ENCODE data around the gene SHFL.

The SHFL gene

DNA sequence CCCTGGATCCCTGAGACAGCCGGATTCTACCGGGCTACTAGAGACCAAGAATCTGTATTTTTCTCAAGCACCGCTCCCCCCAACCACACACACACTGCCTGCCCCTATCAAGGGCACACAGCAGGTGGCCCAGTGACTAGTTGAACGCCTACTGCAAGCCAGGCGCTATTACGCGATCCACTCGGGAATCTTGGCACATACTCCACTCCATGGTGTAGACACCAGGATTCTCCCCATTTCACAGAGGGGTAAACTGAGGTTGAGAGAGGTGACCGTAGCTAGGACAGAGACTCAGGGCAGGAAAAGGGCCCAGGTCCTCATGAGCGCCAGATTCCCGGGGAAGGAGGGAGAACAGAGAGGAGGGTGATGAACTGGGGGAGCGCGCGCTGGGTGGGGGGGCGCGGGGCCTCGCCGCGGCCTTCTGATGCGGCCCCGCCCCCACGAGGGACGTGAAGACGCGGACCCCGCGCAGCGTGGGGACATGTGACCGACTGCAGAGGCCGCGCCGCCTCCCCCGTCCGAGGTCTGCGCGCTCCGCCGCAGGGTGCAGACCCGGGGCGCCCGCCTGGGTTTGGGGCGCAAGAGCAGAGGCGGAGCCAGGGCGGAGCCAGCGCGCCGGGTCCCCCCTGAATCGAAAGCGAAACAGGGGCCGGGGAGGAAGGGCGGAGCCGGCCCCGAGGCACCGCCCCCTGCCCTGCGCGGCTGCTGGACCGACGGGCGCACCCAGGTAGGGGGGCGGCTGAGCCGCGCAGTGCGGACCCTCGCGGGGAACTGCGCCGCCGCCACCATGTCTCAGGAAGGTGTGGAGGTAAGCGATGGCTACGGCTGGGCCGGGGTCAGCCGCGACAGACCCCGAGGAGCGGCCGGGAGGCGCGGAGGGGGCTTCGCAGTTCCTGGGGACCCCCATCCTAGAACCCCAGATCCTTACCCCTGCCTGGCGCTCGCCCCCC, at the start of gene SHFL:
Gene SHFL (plus strand): TSS at position 677 of the 950 bp plus-strand sequence. CDS start 111 bp downstream, at position 788.
- peak in 10 of 14 donors; percentile 9 to 67 (median 32) for DNase-seq

DNA sequence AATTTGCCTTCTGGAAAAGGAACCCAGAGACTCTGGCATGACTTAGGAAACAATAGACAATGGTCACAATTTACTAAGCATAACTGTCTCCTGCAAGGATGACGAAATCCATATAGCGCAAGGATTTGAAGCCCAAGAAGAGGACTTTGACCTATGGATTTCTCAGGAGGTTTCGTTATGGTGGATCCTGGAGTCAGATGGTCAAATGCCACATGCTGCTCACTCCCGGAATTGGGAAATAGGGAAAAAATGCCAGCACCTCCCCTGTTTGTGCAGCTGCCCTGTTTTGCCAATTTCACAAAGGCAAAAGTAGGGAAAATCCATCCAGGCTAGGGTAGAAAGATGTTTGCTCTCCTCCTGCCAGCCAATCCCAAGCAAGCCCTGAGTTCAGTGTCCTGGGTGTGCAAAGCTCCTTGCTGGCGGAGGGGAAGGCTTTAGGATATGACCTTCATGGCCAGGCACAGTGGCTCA, 49.5 kb upstream of the SHFL start:
- DNase-seq, result no peak

DNA sequence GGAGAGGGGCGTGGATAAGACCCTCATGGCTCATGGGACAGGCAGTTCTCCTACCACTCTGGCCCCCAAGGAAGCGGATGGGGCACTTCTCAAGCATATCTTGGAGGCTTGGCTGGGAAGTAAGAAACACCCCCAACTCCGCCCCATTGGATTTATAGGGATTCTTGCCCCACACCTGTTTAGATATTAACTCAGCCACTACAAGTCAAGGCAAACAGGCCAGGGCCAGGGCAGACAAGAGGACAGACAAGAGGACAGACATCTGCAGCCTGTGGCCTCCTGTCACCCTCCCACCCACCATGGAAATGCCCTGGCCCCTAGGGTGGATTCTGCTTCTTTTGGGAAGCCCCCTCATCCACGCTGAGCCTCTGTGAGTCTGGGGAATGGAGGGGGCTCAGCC, 48.8 kb upstream of the SHFL start:
- DNase-seq, result no peak

DNA sequence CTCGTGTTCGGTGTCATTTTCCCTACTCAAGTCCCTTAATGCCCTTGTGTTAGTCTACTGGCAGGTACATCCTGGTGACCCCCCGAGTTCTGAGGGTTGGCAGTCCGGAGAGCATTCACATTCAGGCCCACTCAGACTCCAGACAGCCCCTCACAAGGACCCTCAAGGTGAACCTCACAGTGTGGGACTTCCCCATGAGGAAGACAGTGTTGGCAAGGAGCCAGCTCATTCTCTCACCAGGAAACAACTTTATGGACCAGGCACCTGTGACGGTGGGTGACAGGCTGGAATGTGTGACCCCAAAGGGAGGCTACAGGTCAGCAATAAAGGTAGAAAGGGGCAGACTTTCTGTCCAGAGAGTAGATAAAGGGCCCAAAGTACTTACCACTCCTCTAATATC, 48.3 kb upstream of the SHFL start:
- DNase-seq, result no peak

DNA sequence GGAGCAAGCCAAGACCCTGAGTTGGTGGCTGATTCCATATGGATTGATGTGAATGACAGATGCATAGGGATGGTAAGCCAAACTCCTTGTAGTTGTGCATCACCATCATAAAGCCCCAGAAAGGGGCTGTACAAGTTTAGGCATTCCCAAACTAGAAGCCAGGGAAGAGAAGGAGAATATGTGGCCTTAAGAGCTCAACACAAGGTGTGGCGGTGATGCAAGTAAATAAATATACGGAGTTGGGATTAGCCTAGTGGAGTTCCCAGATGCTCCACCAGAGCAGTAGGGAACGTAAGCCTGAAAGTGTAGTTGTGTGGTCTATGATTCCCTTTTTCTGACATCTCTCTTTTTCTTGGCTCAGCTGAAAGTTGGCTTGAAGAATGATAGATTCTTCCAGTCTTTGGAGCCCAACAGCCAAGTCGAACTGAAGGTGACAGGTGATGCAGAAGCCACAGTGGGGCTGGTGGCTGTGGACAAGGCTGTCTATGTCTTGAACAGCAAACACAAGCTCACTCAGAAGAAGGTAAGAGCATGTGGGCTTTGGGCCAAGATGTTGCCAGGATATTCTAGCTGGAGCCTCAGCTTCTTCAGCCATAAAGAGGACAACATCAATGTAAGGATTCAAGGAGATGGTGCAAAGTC, 42.7 kb upstream of the SHFL start:
- no peak for DNase-seq

DNA sequence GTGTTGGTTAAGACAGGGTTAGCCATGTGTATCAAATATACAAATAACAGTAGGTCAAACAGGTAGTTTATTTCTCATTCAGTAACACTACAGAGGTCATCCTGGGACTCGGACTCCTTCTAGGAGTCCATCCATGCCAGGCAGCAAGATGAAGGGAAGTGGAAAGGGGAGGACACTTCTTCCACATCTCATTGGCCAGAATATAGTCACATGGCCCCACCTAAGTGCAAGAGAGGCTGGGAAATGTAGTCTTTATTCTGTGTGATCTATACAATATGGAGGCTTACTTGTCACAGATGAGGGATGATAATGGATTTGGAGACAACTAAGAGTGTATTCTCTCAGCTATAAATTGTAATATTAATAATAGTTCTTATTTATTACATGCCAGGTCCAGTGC, 41.7 kb upstream of the SHFL start:
- DNase-seq, result no peak

DNA sequence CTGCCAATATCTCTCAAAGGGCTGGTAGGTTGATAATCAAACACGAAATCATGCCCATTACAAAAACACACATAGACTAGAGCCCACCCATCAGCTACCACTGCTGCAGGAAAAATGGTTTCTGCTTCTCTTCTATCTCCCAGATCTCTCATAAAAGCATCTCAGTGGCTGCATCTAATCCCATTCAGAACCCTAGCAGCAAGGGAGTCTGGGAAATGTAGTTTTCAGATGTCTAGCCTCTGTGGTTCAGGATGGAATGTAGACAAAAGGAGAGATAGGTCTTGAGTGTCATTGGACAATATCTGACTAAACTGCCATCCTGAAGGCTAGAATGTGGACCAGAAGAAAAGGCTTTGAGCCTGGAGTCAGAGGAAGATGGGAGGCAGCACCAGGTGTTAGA, 40.7 kb upstream of the SHFL start:
- no peak for DNase-seq

DNA sequence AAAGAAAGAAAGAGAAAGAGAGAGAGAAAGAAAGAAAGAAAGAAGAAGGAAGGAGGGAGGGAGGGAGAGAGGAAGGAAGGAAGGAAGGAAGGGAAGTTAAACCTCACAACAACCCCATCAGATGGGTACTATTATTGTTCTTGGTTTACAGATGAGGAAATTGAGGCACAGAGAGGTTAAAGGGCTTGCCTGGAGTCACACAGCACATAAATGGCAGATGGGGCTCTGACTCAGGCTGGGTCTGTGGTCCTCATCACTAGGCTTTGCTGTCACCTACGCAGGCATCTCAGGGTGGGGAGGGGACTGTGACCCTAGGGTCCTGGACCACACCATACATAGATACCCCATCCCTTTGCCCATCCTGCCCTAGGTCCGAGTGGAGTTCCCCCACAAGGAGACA, 36.5 kb upstream of the SHFL start:
- no peak for DNase-seq

DNA sequence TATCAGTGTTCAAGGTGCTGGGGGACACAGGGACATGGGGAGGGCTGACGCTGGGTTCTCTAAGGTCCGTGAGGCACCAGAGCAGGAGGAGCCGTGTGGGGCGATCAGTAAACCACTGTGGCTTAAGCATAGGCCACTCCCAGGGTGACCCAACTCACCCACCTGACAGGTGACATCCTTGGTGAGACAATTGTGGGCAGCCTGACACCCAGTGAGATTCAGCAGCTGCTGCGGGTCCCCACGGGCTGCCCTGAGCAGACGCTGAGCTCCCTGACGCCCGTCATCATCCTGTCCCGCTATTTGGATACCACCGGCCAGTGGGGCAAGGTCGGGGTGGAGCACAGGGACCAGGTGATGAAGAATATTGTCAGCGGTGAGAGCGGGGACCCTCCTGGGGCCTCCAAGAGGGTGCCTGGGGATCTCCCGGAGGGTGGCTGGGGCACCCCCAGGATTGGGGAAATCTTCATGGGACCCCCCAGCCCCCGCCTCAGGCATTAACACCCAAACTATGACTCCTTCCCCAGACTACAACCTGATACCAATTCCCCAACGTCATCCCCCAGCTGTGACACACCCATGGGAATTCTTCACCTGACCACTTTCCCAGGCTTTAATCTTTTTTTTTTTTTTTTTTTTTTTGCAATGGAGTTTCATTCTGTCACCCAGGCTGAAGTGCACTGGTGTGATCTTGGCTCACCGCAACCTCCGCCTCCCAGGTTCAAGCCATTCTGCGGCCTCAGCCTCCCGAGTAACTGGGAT, 33.3 kb upstream of the SHFL start:
- DNase-seq, result no peak

DNA sequence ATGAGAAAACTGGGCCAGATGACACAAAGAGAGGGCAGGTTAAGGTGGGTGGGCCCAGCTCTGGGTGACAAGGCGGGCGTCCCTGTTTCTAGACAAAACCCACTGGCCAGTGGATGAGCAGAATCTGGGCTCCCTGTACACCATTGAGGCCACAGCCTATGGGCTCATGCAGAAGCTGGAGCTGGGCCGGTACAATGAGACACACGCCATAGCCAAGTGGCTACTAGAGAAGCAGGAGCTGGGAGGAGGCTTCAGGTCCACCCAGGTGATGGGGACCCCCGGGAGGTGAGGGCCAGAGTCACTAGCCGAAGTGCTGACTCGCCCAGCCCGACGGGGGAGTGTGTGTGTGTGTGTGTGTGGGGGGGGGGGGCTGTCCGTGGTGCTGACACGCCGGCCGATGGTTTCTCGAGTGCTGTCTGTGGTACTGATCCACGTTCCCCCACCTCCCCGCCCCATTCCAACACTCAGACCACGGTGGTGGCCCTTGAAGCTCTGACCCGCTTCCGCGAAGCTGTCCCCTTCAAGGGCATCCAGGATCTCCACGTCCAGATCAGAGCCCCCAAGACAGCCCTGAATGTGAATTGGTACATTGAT, 24.3 kb upstream of the SHFL start:
- DNase-seq, result no peak

DNA sequence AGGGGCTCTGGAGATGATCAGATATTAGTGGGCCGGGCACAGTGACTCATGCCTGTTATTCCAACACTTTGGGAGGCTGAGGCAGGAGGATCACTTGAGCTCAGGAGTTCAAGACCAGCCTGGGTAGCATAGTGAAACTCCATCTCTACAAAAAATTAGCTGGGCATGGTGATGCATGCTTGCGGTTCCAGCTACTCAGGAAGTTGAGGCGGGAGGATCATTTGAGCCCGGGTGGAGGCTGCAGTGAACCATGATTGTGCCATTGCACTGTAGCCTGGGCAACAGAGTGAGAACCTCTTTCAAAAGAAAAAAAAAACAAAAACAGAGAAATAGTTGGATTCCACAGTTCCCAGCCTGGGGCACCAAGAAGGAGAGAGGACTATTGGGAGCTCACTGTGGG, 17.9 kb upstream of the SHFL start:
- DNase-seq, result no peak

DNA sequence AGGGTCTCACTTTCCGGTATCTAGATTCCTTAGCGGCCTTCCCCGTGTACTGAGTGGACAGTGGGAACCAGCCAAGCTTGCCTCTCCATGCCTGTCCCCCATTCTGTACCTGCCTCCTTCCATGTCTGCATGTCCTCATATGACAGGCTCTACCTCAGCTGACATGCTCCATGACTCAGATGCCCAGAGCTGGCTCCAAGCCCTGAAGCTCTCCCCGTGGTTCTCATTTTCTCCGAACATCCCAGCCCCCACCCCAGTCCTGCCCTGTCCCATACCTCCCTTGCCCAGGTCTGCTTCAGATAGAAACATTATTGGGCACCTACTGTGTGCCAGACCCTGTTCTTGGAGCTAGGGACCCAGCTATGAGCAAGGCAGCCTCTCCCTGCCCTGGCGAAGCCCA, 17.1 kb upstream of the SHFL start:
- no peak for DNase-seq

DNA sequence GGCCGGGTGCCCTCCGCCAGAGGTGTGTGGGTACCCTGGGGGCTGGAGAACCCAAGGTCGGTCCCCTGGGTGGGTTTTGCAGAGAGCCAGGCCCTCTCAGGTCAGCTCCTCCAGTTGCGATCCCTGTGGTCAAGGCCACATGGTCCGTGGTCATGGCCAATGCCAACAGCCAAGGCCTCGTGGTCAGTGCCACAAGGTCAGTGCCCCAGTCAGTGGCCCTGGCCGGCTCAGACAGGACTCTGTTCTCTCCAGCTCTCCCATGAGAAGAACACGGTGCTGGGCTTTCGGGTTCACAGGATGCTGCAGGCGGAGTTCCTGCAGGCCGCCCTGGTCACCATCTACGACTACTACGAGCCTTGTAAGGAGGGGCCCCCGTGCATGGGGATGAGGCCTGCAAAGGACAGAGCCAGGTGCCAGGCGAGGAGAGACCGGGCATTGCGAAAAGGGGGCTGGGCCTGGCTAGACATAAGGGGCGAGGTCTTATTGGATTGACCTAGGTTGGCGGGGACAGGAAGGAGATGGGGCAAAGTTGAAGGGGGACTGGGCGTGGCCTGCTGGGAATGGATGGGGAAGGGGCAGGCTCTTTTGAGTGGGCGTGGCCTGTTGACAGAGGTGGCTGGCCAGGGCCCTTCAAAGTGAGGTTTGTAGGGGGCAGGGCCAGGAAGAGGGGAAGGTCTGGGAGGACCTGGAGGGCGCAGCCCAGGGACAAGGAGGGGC, 15.2 kb upstream of the SHFL start:
- no peak for DNase-seq

DNA sequence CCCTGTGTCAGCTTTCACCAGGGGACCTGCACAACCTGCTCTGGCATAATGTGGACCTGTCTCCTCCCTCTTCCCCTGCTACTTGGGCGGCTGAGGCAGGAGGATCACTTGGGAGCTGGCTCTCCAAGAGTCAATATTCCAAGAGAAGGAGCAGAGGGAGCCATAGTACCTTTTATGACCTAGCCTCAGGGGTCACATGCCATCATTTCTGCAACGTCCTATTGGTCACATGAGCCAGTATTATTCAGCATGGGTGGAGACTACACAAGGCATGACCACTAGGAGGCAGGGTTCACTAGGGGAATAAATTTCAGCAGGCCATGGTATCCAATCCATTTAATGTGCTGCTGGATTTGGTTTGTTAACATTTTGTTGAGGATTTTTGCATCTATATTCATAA, 12.0 kb upstream of the SHFL start:
- DNase-seq, result no peak

DNA sequence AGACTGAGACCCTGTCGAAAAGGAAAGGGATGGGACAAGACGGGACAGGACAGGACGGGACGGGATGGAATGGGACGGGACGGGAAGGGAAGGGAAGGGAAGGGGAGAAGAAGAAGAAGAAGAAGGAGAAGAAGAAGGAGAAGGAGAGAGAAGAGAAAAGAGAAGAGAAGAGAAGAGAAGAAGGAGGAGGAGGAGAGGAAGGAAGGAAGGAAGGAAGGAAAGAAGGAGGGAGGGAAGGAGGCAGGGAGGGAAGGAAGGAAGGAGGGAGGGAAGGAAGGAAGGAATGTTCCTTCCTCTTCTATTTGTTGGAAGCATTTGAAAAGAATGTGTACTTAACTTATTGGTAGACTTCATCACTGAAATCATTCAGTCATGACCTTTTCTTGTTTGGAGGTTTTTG, 9.6 kb upstream of the SHFL start:
- DNase-seq, result no peak

DNA sequence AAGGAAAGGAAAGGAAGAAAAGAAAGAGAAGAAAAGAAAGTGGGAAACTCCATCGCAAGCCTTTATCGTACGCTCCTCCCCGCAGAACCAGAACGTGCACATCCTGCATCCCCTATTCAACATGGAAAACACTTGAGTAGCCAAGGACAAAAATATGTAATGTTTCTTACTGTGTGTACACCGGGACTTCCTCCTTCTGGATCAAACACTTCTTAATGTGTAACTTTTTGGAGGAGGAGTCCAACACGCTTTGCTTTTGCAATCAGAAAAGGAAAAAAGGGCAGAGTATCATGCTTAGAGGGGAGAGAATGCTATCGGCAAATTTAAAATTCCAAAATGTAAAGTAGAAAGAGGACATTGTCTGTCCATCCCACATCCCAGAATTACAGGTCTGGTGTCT, 7.8 kb upstream of the SHFL start:
- no peak for DNase-seq

DNA sequence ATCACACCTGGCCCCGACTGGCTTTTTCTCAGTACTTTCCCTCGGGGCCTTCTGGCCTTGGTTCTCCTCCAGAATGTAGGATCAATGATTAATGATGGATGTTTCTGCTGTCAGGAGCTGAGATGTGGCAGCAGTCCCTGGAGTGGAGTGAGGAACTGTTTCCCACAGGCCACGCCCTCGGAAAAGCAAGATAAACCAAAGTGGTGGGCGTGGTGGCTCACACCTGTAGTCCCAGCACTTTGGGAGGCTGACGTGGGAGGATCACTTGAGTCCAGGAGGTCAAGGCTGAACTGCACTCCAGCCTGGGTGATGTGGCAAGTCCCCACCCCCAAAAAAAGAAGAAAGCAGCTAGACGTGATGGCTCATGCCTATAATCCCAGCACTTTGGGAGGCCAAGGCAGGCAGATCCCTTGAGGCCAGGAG, 7.1 kb upstream of the SHFL start:
- no peak for DNase-seq

DNA sequence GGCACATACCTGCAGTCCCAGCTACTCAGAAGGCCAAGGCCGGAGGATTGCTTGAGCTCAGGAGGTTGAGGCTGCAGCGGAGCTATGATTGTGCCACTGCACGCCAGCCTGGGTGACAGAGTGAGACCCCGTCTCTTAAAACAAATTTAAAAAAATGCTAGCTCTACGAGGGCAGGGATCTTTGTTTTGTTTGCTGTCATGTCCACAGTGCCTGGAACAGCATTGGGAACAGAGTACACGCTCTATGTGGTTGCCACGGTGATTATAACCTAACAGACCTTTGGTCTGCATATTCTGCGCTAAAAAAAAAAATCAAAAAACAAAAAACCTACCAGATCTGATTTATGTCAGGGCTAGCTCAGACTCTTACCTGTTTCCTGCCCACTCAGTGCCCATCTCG, 2.2 kb upstream of the SHFL start:
- no peak for DNase-seq

DNA sequence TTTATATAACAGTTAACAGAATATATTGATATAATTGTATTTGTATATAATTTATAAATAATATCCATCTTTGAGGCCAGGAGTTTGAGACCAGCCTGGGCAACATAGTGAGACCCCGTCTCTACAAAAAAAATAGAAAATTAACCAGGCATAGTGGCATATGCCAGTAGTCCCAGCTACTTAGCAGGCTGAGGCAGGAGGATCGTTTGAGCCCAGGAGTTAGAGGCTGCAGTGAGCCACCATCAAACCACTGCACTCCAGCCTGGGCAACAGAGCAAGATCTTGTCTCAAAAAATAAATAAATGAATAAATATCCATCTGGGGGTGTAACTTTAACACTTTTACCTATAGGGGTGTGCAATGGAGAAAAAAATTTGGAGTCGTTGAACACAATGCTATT, 1.3 kb upstream of the SHFL start:
- DNase-seq, result no peak

DNA sequence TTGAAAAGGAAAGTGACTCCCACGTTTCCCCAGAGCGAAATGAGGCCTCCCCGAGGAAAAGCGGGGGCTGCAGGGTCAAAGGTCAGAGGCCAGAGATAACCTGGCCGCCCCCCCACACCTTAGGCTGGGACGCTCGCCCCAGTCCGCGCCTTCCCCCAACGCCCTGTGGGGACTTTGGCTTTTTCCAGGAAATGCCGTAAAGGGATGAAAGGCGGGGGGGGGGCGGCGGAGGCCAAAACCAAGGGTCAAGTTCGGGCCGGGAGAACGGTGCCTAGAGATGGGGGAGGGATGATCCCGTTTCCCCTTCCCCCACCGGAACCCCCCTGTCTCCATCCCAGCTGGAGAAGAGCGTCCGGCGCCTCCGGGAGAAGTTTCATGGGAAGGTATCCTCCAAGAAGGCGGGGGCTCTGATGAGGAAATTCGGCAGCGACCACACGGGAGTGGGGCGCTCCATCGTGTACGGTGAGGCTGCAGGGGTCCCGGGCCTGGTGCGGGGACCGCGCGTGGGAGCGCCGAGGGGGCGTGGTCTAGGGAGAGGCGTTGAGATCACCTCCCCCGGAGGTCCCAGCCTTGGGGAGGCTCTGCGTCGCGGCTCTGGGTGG, 575 bp downstream of the SHFL start:
- DNase-seq, result no peak

DNA sequence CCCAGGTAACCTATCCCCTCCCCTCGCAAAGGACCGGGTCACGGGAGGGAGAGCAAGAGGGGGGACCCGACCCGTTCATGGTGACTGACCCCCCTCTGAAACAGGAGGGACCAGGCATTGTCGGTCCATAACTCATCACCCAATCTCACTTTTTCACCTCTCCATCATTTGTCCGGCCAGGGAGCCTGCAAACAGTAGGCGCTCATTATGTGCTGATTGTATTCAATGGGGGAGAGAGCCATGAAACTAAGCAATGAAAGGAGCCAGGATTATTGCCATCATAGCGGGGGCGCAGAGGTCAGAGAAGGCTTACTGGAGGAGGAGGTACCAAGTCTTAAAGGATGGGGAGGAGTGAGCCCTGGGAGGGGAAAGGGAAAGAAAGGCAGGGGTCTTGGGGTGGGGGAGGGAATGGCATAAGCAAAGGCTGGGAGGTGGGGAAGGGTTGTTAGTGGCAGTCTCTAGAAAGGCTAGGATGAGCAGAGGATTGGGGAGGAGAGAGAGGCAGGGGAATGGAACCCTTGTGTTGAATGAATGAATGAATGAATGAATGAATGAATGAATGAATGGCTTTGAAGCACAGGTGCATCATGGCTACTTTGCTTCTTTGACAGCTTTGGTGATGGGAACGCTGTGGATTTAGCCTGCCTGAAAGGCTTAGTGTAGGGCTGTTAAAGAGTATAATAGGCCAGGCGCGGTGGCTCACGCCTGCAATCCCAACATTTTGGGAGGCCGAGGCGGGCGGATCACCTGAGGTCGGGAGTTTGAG, 1.4 kb downstream of the SHFL start:
- no peak for DNase-seq

Data from C1 segment of cervical spinal cord (tissue), 14 donors.